ENCODE measurements around the gene TXNDC5. TPM values are rescaled to one million over a fixed set of nuclear protein-coding genes. Genes with fewer than 3 reads are reported as not detected.

Gene TXNDC5
- total and polyA plus RNA-seq, 9 of the 15 experiments (the other 6 are each of a cell fraction or from before 2014, with no cell fraction given) = 33.9 to 156 (median 137) TPM

DNA sequence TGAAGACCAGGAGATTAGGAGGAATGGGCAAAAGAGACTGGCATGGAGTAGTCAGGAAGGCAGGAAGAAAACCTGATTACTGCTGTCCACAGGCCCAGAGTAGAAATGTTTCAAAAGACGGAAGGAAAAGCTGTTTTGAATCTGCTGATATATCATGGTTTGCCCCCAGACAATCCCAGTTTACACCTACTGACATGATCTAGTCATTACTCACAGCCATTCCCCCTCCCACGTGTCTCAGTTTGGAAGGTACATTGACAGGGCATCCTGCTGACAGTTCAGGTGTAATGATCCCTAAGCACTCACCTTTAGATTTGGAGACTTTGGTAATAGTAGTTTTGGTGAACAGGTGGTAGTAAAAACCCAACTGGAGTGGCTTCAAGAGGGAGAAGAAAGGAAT lies 9.8 kb upstream of the TXNDC5 start (continued):
- TF ChIP-seq ZNF165 (CRISPR knock-in tag; IDR thresholded peaks at IDR 0.05; ENCODE audit: borderline replicate concordance) = 0 out of 2 replicates have a peak, but pooled peaks have one; percentile 25

DNA sequence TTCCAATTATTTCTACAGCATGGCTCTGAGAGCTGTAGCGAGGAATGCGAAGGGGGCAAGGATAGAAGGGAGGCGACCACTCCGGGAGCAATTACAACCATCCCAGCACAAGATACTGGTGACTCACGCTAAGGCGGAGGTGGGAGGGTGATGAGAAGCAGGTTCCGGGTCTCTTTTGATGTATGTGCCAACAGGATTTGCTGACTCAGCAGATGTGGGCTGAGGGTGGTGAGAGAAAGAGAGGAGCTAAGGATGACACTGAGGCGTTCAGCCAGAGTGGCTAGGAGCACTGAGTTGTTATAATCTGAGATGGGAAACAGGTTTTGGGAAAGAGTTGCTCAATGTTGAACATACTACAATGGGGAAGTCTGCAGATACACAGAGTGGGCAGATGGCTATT lies 9.3 kb upstream of the TXNDC5 start:
- intact Hi-C loops (cut with micrococcal nuclease) = no loop called here
- CTCF ChIA-PET (ENCODE audit: low intra/inter-chr PET ratio) = no interaction called here
- no peak overlapping the region for H3K4me2 ChIP-seq (ENCODE audit: insufficient read depth, low read length)
- in situ Hi-C loops (cut with MboI) = no loop called here
- 8% methylated on average over 8 of the region's 8 CpGs for WGBS (ENCODE audit: insufficient coverage, low coverage, missing lambda C conversion rate)
- H3K9me3 ChIP-seq (replicated peaks; ENCODE audit: control insufficient read depth, insufficient read depth, low read depth, low read length) = no peaks in the 10 kb centered on the region
- no peak overlapping the region for H3K27ac ChIP-seq (ENCODE audit: extremely low read depth, low read depth, low read length)
- peaks cover 14 to 38% of the 10 kb centered on the region in 2 experiments for H3K27me3 ChIP-seq (ENCODE audit: control insufficient read depth in 2 of 2, insufficient read depth in 2 of 2, low read length in 2 of 2)
- H3K79me2 ChIP-seq (ENCODE audit: control insufficient read depth, insufficient read depth, low read length) = no peaks in the 10 kb centered on the region
- no peaks in the 10 kb centered on the region for H3K36me3 ChIP-seq (ENCODE audit: control insufficient read depth, insufficient read depth, low read length)
- H3K9ac ChIP-seq (ENCODE audit: insufficient read depth in 1 of 2, low read depth in 2 of 2, low read length in 2 of 2) = no peak overlapping the region
- H3K4me3 ChIP-seq = no peak overlapping the region
- FAIRE-seq (peak; percentile 35), DNase-seq (ENCODE audit: extremely low read depth in 1 of 4, low spot score in 3 of 4) (peak; percentile 60 to 74 (median 64)), ATAC-seq (peak; percentile 66)
- POLR2A ChIA-PET = no interaction called here
- H3K4me1 ChIP-seq (replicated peaks in 1 of 2; ENCODE audit: control insufficient read depth in 2 of 2, insufficient read depth in 2 of 2, low read length in 2 of 2) = peaks cover 7 to 28% of the 10 kb centered on the region in 2 experiments
- H3K9me1 ChIP-seq (ENCODE audit: control insufficient read depth, insufficient read depth, low read length) = no peaks in the 10 kb centered on the region
- H4K20me1 ChIP-seq (replicated peaks; ENCODE audit: control insufficient read depth, insufficient read depth, low read length) = no peaks in the 10 kb centered on the region
- H2AFZ ChIP-seq (ENCODE audit: low read depth, low read length) = no peak overlapping the region
- BruUV-seq (replicated peaks) = no TSS peak
- no peak for TF ChIP-seq ZFX (CRISPR knock-in tag; IDR thresholded peaks at IDR 0.05)
- no peak for TF ChIP-seq ZFP36 (IDR thresholded peaks at IDR 0.05; ENCODE audit: low read depth, low read length, partially characterized antibody)
- TF ChIP-seq ADNP (tag; IDR thresholded peaks at IDR 0.05) = no peak
- TF ChIP-seq, protein P1, sequence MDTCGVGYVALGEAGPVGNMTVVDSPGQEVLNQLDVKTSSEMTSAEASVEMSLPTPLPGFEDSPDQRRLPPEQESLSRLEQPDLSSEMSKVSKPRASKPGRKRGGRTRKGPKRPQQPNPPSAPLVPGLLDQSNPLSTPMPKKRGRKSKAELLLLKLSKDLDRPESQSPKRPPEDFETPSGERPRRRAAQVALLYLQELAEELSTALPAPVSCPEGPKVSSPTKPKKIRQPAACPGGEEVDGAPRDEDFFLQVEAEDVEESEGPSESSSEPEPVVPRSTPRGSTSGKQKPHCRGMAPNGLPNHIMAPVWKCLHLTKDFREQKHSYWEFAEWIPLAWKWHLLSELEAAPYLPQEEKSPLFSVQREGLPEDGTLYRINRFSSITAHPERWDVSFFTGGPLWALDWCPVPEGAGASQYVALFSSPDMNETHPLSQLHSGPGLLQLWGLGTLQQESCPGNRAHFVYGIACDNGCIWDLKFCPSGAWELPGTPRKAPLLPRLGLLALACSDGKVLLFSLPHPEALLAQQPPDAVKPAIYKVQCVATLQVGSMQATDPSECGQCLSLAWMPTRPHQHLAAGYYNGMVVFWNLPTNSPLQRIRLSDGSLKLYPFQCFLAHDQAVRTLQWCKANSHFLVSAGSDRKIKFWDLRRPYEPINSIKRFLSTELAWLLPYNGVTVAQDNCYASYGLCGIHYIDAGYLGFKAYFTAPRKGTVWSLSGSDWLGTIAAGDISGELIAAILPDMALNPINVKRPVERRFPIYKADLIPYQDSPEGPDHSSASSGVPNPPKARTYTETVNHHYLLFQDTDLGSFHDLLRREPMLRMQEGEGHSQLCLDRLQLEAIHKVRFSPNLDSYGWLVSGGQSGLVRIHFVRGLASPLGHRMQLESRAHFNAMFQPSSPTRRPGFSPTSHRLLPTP (IDR thresholded peaks at IDR 0.05; ENCODE audit: borderline replicate concordance, extremely low read depth, insufficient read length) = no peak
- TF ChIP-seq, protein P2, sequence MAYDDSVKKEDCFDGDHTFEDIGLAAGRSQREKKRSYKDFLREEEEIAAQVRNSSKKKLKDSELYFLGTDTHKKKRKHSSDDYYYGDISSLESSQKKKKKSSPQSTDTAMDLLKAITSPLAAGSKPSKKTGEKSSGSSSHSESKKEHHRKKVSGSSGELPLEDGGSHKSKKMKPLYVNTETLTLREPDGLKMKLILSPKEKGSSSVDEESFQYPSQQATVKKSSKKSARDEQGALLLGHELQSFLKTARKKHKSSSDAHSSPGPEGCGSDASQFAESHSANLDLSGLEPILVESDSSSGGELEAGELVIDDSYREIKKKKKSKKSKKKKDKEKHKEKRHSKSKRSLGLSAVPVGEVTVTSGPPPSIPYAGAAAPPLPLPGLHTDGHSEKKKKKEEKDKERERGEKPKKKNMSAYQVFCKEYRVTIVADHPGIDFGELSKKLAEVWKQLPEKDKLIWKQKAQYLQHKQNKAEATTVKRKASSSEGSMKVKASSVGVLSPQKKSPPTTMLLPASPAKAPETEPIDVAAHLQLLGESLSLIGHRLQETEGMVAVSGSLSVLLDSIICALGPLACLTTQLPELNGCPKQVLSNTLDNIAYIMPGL (CRISPR knock-in tag; IDR thresholded peaks at IDR 0.05) = no peak
- peak; percentile 90 for TF ChIP-seq NFE2 (IDR thresholded peaks at IDR 0.05; ENCODE audit: low read depth)
- TF ChIP-seq, protein P3, sequence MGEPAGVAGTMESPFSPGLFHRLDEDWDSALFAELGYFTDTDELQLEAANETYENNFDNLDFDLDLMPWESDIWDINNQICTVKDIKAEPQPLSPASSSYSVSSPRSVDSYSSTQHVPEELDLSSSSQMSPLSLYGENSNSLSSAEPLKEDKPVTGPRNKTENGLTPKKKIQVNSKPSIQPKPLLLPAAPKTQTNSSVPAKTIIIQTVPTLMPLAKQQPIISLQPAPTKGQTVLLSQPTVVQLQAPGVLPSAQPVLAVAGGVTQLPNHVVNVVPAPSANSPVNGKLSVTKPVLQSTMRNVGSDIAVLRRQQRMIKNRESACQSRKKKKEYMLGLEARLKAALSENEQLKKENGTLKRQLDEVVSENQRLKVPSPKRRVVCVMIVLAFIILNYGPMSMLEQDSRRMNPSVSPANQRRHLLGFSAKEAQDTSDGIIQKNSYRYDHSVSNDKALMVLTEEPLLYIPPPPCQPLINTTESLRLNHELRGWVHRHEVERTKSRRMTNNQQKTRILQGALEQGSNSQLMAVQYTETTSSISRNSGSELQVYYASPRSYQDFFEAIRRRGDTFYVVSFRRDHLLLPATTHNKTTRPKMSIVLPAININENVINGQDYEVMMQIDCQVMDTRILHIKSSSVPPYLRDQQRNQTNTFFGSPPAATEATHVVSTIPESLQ (CRISPR knock-in tag; IDR thresholded peaks at IDR 0.05) = no peak
- no peak for TF ChIP-seq HNRNPUL1 (IDR thresholded peaks at IDR 0.05; ENCODE audit: low read length)
- TF ChIP-seq OTX1 (CRISPR knock-in tag; IDR thresholded peaks at IDR 0.05) = no peak
- no peak for TF ChIP-seq NUFIP1 (IDR thresholded peaks at IDR 0.05; ENCODE audit: partially characterized antibody)
- TF ChIP-seq, protein P4, sequence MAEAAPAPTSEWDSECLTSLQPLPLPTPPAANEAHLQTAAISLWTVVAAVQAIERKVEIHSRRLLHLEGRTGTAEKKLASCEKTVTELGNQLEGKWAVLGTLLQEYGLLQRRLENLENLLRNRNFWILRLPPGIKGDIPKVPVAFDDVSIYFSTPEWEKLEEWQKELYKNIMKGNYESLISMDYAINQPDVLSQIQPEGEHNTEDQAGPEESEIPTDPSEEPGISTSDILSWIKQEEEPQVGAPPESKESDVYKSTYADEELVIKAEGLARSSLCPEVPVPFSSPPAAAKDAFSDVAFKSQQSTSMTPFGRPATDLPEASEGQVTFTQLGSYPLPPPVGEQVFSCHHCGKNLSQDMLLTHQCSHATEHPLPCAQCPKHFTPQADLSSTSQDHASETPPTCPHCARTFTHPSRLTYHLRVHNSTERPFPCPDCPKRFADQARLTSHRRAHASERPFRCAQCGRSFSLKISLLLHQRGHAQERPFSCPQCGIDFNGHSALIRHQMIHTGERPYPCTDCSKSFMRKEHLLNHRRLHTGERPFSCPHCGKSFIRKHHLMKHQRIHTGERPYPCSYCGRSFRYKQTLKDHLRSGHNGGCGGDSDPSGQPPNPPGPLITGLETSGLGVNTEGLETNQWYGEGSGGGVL (CRISPR knock-in tag; IDR thresholded peaks at IDR 0.05) = no peak
- no peak for TF ChIP-seq PYGO2 (tag; IDR thresholded peaks at IDR 0.05)
